ENCODE data around the gene ZNF672. TPM values are rescaled to one million over a fixed set of nuclear protein-coding genes. Genes with fewer than 3 reads are reported as not detected.
"Not testable (repeated sequence)": the region's sequence is repeated elsewhere in the genome, so short reads cannot be mapped to it uniquely, and the experiment has no call there.

ZNF672 gene
- total RNA-seq = 41.7 TPM
- long read RNA-seq, transcript ZNF672-205 (4 exons, 583 nt) = minor isoform, 8 of 191 reads
- long read RNA-seq, transcript ZNF672-201 (4 exons, 2,989 nt) = major isoform, 135 of 191 reads
- long read RNA-seq, partial matches to known transcripts = 44 of 191 reads
- long read RNA-seq, other reads (novel, unspliced or antisense) = 2 of 191 reads

- intact Hi-C loops (cut with DNase I) = loop anchor here (2.0 kb wide), 1 partner anchor 21 kb away; the partner anchor contains the start of gene ZNF692
- DNase-seq (peak; percentile 99), ATAC-seq (ENCODE audit: poor library complexity) (peak; percentile 93)
Measured at GRCh38 chr1:248837781-248838356, at the start of gene ZNF672. Gene ZNF672 (plus strand): TSS chr1:248838224. CDS start chr1:248847275, 9,051 bp downstream.

- ATAC-seq (ENCODE audit: poor library complexity) (no peak), DNase-seq (no peak)
- intact Hi-C loops (cut with DNase I) = no loop called here
Measured at GRCh38 chr1:248788327-248788726, 49.7 kb upstream of the ZNF672 start.

- intact Hi-C loops (cut with DNase I); ATAC-seq (ENCODE audit: poor library complexity): not testable (repeated sequence)
Measured at GRCh38 chr1:248789337-248789736, 48.7 kb upstream of the ZNF672 start.

GRCh38 chr1:248790456-248790855 lies 47.6 kb upstream of the ZNF672 start:
- DNase-seq (no peak), ATAC-seq (ENCODE audit: poor library complexity) (no peak)
- intact Hi-C loops (cut with DNase I) = no loop called here

More at GRCh38 chr1:248789337-248789736, 48.7 kb upstream of the ZNF672 start:
- DNase-seq = not testable (repeated sequence)

- no peak for ATAC-seq (ENCODE audit: poor library complexity)
- intact Hi-C loops (cut with DNase I) = no loop called here
- DNase-seq = no peak
Measured at GRCh38 chr1:248791010-248791409, 47.0 kb upstream of the ZNF672 start.

- ATAC-seq (ENCODE audit: poor library complexity) (no peak), DNase-seq (no peak)
- intact Hi-C loops (cut with DNase I) = no loop called here
Measured at GRCh38 chr1:248792342-248792741, 45.7 kb upstream of the ZNF672 start.

- no peak for DNase-seq
- intact Hi-C loops (cut with DNase I) = no loop called here
- no peak for ATAC-seq (ENCODE audit: poor library complexity)
Measured at GRCh38 chr1:248793592-248793991, 44.4 kb upstream of the ZNF672 start.

- ATAC-seq (ENCODE audit: poor library complexity); intact Hi-C loops (cut with DNase I); DNase-seq: not testable (repeated sequence)
Measured at GRCh38 chr1:248794663-248795062, 43.4 kb upstream of the ZNF672 start.

GRCh38 chr1:248798791-248799190 lies 39.2 kb upstream of the ZNF672 start:
- intact Hi-C loops (cut with DNase I) = no loop called here
- no peak for ATAC-seq (ENCODE audit: poor library complexity)

GRCh38 chr1:248800459-248800858 lies 37.6 kb upstream of the ZNF672 start:
- intact Hi-C loops (cut with DNase I) = no loop called here
- ATAC-seq (ENCODE audit: poor library complexity) = no peak

More at GRCh38 chr1:248798791-248799190, 39.2 kb upstream of the ZNF672 start:
- DNase-seq = no peak

GRCh38 chr1:248802454-248802853 lies 35.6 kb upstream of the ZNF672 start:
- no peak for DNase-seq
- intact Hi-C loops (cut with DNase I) = no loop called here
- no peak for ATAC-seq (ENCODE audit: poor library complexity)

More at GRCh38 chr1:248800459-248800858, 37.6 kb upstream of the ZNF672 start:
- DNase-seq = no peak

GRCh38 chr1:248803501-248803900 lies 34.5 kb upstream of the ZNF672 start:
- DNase-seq; ATAC-seq (ENCODE audit: poor library complexity); intact Hi-C loops (cut with DNase I): not testable (repeated sequence)

GRCh38 chr1:248804771-248805681 lies 33.0 kb upstream of the ZNF672 start:
- ATAC-seq (ENCODE audit: poor library complexity) = peak; percentile 62
- no peak for DNase-seq
- intact Hi-C loops (cut with DNase I) = no loop called here

GRCh38 chr1:248805876-248806275 lies 32.1 kb upstream of the ZNF672 start:
- DNase-seq (no peak), ATAC-seq (ENCODE audit: poor library complexity) (peak; percentile 26)
- intact Hi-C loops (cut with DNase I) = loop anchor here (2.0 kb wide), 1 partner anchor 183 kb away; no protein-coding TSS in a partner anchor

- ATAC-seq (ENCODE audit: poor library complexity) (peak; percentile 80), DNase-seq (peak; percentile 71)
- intact Hi-C loops (cut with DNase I) = loop anchor here (2.0 kb wide), 1 partner anchor 184 kb away; no protein-coding TSS in a partner anchor
Measured at GRCh38 chr1:248807067-248807737, 30.8 kb upstream of the ZNF672 start.

- ATAC-seq (ENCODE audit: poor library complexity) = no peak
- intact Hi-C loops (cut with DNase I) = no loop called here
- DNase-seq = no peak
Measured at GRCh38 chr1:248808876-248809275, 29.1 kb upstream of the ZNF672 start.

GRCh38 chr1:248810000-248810726 lies 27.9 kb upstream of the ZNF672 start:
- no peak for ATAC-seq (ENCODE audit: poor library complexity)
- intact Hi-C loops (cut with DNase I) = no loop called here
- no peak for DNase-seq

Measured in Right ventricle myocardium superior (tissue), 1 donor.